GM12878 (cell line): ENCODE measurements around the gene SCAI. TPM values are rescaled to one million over a fixed set of nuclear protein-coding genes. Genes with fewer than 3 reads are reported as not detected.
A peak's percentile ranks its signal among the peaks of the same experiment; 100 is the strongest.

Experiments used
- ATAC-seq: fragments of 200-7000 bp; cut with Tn5 transposase; 3 replicates; pipeline ENCODE4 v1.9.1; 2020; ENCODE audit warnings: mild to moderate bottlenecking, moderate library complexity
- BruUV-seq: library from RNA; stranded (reverse); fragments of 400-500 nt; replicated peaks from 2 replicates; lab custom pipeline; 2021; lab: Mats Ljungman, UMichigan
- CTCF ChIA-PET: fragments of 300-600 bp; sonication (Branson Sonifier 250); formaldehyde crosslinking; extraction: SDS; loops from one replicate; lab custom pipeline; 2021; ENCODE audit warnings: inconsistent platforms; lab: Yijun Ruan, JAX
- POLR2A ChIA-PET: fragments of 350-600 bp; formaldehyde crosslinking; extraction: SDS; loops from one replicate; lab custom pipeline; 2021; ENCODE audit warnings: inconsistent platforms; lab: Charles Lee
- RAD21 ChIA-PET: fragments of 300-600 bp; sonication (Branson Sonifier 250); formaldehyde crosslinking; loops from one replicate; lab custom pipeline; 2023; ENCODE audit warnings: antibody characterized with exemption; ENCODE audit not compliant: unreplicated experiment; lab: Charles Lee
- SMC1A ChIA-PET: fragments of 300-600 bp; sonication (Branson Sonifier 250); formaldehyde crosslinking; loops from one replicate; lab custom pipeline; 2023; ENCODE audit not compliant: unreplicated experiment, uncharacterized antibody; lab: Charles Lee
- DNase-seq: peaks from one replicate; pipeline ENCODE4 v3.0.0-alpha.2; 2011; ENCODE audit warnings: low read depth, low spot score
- FAIRE-seq: peaks from 3 replicates; lab custom pipeline; 2011; peaks lifted over from hg19 to GRCh38; lab: Jason Lieb, UNC
- H2AFZ ChIP-seq: 2 replicates; pipeline ENCODE4 v1.6.0; 2011; ENCODE audit warnings: low read depth, low read length, control low read depth; ENCODE audit not compliant: control insufficient read depth
- H3K27ac ChIP-seq: 2 replicates; pipeline ENCODE4 v1.5.1; 2011; ENCODE audit warnings: control low read depth; ENCODE audit not compliant: control insufficient read depth, insufficient read depth
- H3K27me3 ChIP-seq, 2 experiments: replicated peaks in 1 of 2; 2 replicates each; pipeline versions ENCODE4 v1.6.0 to v1.6.1; 2011; ENCODE audit warnings: low read length in 1 of 2; ENCODE audit not compliant: control insufficient read depth in 2 of 2, insufficient read depth in 2 of 2
- H3K36me3 ChIP-seq, 2 experiments: 2 replicates each; pipeline ENCODE4 v1.5.1; 2011; ENCODE audit warnings: low read length in 1 of 2; ENCODE audit not compliant: control insufficient read depth in 2 of 2, insufficient read depth in 2 of 2
- H3K4me1 ChIP-seq: 2 replicates; pipeline ENCODE4 v1.6.1; 2011; ENCODE audit warnings: mild to moderate bottlenecking, low read length, moderate library complexity, mixed read lengths; ENCODE audit not compliant: control insufficient read depth, insufficient read depth
- H3K4me2 ChIP-seq: 2 replicates; pipeline ENCODE4 v1.6.0; 2011; ENCODE audit warnings: control low read depth; ENCODE audit not compliant: control insufficient read depth, insufficient read depth
- H3K4me3 ChIP-seq: fragments of 200-600 bp; sonication (generic); 2 replicates; pipeline ENCODE4 v1.5.1; 2016
- H3K79me2 ChIP-seq: 2 replicates; pipeline ENCODE4 v1.6.0; 2011; ENCODE audit warnings: low read length; ENCODE audit not compliant: control insufficient read depth, insufficient read depth
- H3K9ac ChIP-seq: 2 replicates; pipeline ENCODE4 v1.8.0; 2011; ENCODE audit warnings: low read length, control low read depth, mixed read lengths; ENCODE audit not compliant: control insufficient read depth, insufficient read depth
- H3K9me3 ChIP-seq: replicated peaks from 3 replicates; pipeline ENCODE4 v1.5.1; 2011; ENCODE audit warnings: mild to moderate bottlenecking, low read length; ENCODE audit not compliant: control insufficient read depth, insufficient read depth
- H4K20me1 ChIP-seq: 2 replicates; pipeline ENCODE4 v1.6.0; 2011; ENCODE audit not compliant: control insufficient read depth, insufficient read depth
- CUX1 ChIP-seq: IDR thresholded peaks from 2 replicates; pipeline ENCODE4 v1.6.1; 2012; ENCODE audit warnings: improper control_type of control experiment, low read depth, low read length; ENCODE audit not compliant: insufficient replicate concordance
- EGR1 ChIP-seq, 2 experiments: IDR thresholded peaks; 1 replicate in 1 of 2; 2 replicates in 1 of 2; pipeline ENCODE4 v1.6.1; 2011 to 2012; ENCODE audit warnings: low read depth in 2 of 2, low read length in 2 of 2, borderline replicate concordance in 1 of 2, mild to moderate bottlenecking in 1 of 2, moderate library complexity in 1 of 2
- MTA3 ChIP-seq: IDR thresholded peaks from 2 replicates; pipeline ENCODE4 v1.6.1; 2012; ENCODE audit warnings: low read length, inconsistent platforms, borderline replicate concordance
- RFX5 ChIP-seq: IDR thresholded peaks from 2 replicates; pipeline ENCODE4 v1.6.1; 2011; ENCODE audit warnings: low read depth, low read length, improper control_type of control experiment
- ZSCAN29 ChIP-seq: fragments of 450-650 bp; IDR thresholded peaks from 2 replicates; pipeline ENCODE4 v1.6.1; 2017; ENCODE audit warnings: mild to moderate bottlenecking, moderate library complexity
- in situ Hi-C: fragments of 300-500 bp; cut with MboI; formaldehyde crosslinking; loops from 9 replicates; pipeline ENCODE4 v1.14.3; 2018; ENCODE audit warnings: mixed read lengths
- intact Hi-C: fragments of 100-400 bp; cut with micrococcal nuclease; formaldehyde crosslinking; loops from one replicate; pipeline ENCODE4 v1.14.2; 2022; ENCODE audit not compliant: unreplicated experiment
- polyA plus RNA-seq, 11 experiments: library from polyadenylated mRNA; depleted of rRNA in 4 of 11; unstranded in 6 of 11; stranded (reverse) in 5 of 11; fragments of >200 nt; fragmentation: Nextera tagmentation in 4 of 11; fragmentation: Illumina TruSeq in 1 of 11; extraction: Ambion mirVana in 4 of 11; extraction: Trizol in 1 of 11; gene quantifications; 1 replicate in 1 of 11; 2 replicates in 10 of 11; pipeline versions ENCODE4 v1.2.1 to v1.2.3, GENCODE V29; 2011 to 2016; ENCODE audit warnings: inconsistent platforms in 2 of 11, missing spikeins in 2 of 11, low read depth in 1 of 11
- total RNA-seq, 4 experiments: library from RNA; depleted of rRNA in 3 of 4; stranded (reverse); fragments of >200 nt in 3 of 4; fragmentation: Illumina TruSeq in 1 of 4; extraction: Trizol in 1 of 4; gene quantifications; 2 replicates each; pipeline versions ENCODE4 v1.2.1 to v1.2.3, GENCODE V29; 2013 to 2021

The SCAI gene
- total and polyA plus RNA-seq, 10 of the 15 experiments (the other 5 are each of a cell fraction or from before 2014, with no cell fraction given): 0.52 to 8.8 (median 5.1) TPM

- Histone ChIP-seq H3K4me3 (peak overlapping the region; percentile 86), H3K27me3 (no peaks in the 10 kb centered on the region), H2AFZ (no peak overlapping the region), H3K9me3 (no peaks in the 10 kb centered on the region), H3K4me2 (peak overlapping the region; percentile 84), H3K79me2 (peaks cover 15% of the 10 kb centered on the region), H3K4me1 (peaks cover under 1% of the 10 kb centered on the region; the same call in 1 of the 2 replicates), H4K20me1 (no peaks in the 10 kb centered on the region), H3K36me3 (peaks cover 0 to 4% of the 10 kb centered on the region in 2 experiments; a peak in 2 of 4 replicates), H3K27ac (peak overlapping the region; percentile 88), H3K9ac (peak overlapping the region; percentile 76)
- FAIRE-seq (no peak), ATAC-seq (no peak), DNase-seq (no peak)
- TF ChIP-seq ZSCAN29 (no peak), MTA3 (no peak), RFX5 (no peak), EGR1 (IDR thresholded peaks at IDR 0.05; ENCODE audit: borderline replicate concordance in 1 of 2, low read depth in 2 of 2, low read length in 2 of 2) (no peak), CUX1 (no peak)
- intact Hi-C loops (loop anchor here (2.0 kb wide), 1 partner anchor 69 kb away; no protein-coding TSS in a partner anchor), in situ Hi-C loops (no loop called here)
- SMC1A ChIA-PET: interaction anchor here (0.7 to 1.8 kb wide), 7 partner anchors 9 to 203 kb away, joined by 3 to 9 read pairs (median 3); partner anchors contain the start of gene SCAI
- POLR2A ChIA-PET: interaction anchor here (0.5 to 2.6 kb wide), 8 partner anchors 10 to 170 kb away, joined by 3 to 9 read pairs (median 3); partner anchors contain the start of genes ARPC5L, NR6A1 and RPL35
- CTCF ChIA-PET: interaction anchor here (0.8 to 1.5 kb wide), 4 partner anchors 78 to 305 kb away, joined by 3 to 5 read pairs (median 4); partner anchors contain the start of gene WDR38
- TSS peak; percentile 74 for BruUV-seq
- RAD21 ChIA-PET: interaction anchor here (0.5 to 1.7 kb wide), 3 partner anchors 62 to 229 kb away, joined by 4 read pairs; no protein-coding TSS in a partner anchor
Measured at GRCh38 chr9:124939944-124940343, 203.4 kb downstream of the SCAI start.
